Measurements from ENCODE around the gene PDE7B.

PDE7B gene

GRCh38 chr6:135851442-135852271 lies at the start of gene PDE7B:
PDE7B (plus strand) TSS chr6:135851701.
- FAIRE-seq: no peak

GRCh38 chr6:135801755-135802465 lies 49.6 kb upstream of the PDE7B start:
- no peak for FAIRE-seq

GRCh38 chr6:135810486-135810885 lies 41.0 kb upstream of the PDE7B start:
- FAIRE-seq: no peak

GRCh38 chr6:135811170-135811569 lies 40.3 kb upstream of the PDE7B start:
- FAIRE-seq: no peak

- no peak for FAIRE-seq
Measured at GRCh38 chr6:135811644-135812526, 39.6 kb upstream of the PDE7B start.

GRCh38 chr6:135813401-135813800 lies 38.1 kb upstream of the PDE7B start:
- no peak for FAIRE-seq

GRCh38 chr6:135814043-135814442 lies 37.5 kb upstream of the PDE7B start:
- FAIRE-seq: no peak

- no peak for FAIRE-seq
Measured at GRCh38 chr6:135815216-135815615, 36.3 kb upstream of the PDE7B start.

- no peak for FAIRE-seq
Measured at GRCh38 chr6:135817035-135817434, 34.5 kb upstream of the PDE7B start.

- no peak for FAIRE-seq
Measured at GRCh38 chr6:135819665-135820064, 31.8 kb upstream of the PDE7B start.

- FAIRE-seq: no peak
Measured at GRCh38 chr6:135820340-135820739, 31.2 kb upstream of the PDE7B start.

GRCh38 chr6:135823851-135824250 lies 27.6 kb upstream of the PDE7B start:
- FAIRE-seq: no peak

GRCh38 chr6:135826236-135826804 lies 25.2 kb upstream of the PDE7B start:
- no peak for FAIRE-seq

GRCh38 chr6:135828021-135828420 lies 23.5 kb upstream of the PDE7B start:
- no peak for FAIRE-seq

- FAIRE-seq: no peak
Measured at GRCh38 chr6:135830452-135830881, 21.0 kb upstream of the PDE7B start.

GRCh38 chr6:135831016-135831415 lies 20.5 kb upstream of the PDE7B start:
- no peak for FAIRE-seq

GRCh38 chr6:135832166-135832565 lies 19.3 kb upstream of the PDE7B start:
- FAIRE-seq: no peak

GRCh38 chr6:135833771-135834170 lies 17.7 kb upstream of the PDE7B start:
- FAIRE-seq: no peak

GRCh38 chr6:135837735-135838449 lies 13.6 kb upstream of the PDE7B start:
- FAIRE-seq: no peak

GRCh38 chr6:135839121-135839520 lies 12.4 kb upstream of the PDE7B start:
- no peak for FAIRE-seq

GRCh38 chr6:135842618-135843392 lies 8.7 kb upstream of the PDE7B start:
- no peak for FAIRE-seq
